HG03108 (cell line): ENCODE measurements around the gene C3orf22.

Experiments used
- ATAC-seq: cut with Tn5 transposase; IDR thresholded peaks from one replicate; pipeline ENCODE4 v1.9.1; 2021; ENCODE audit warnings: moderate library complexity; ENCODE audit not compliant: unreplicated experiment

The C3orf22 gene

GRCh38 chr3:126515066-126515706 lies 43.5 kb downstream of the C3orf22 start:
- no peak for ATAC-seq

GRCh38 chr3:126514161-126514560 lies 44.6 kb downstream of the C3orf22 start:
- ATAC-seq = no peak

- ATAC-seq = no peak
Observed at GRCh38 chr3:126512916-126513650, 45.6 kb downstream of the C3orf22 start.

GRCh38 chr3:126512026-126512425 lies 46.7 kb downstream of the C3orf22 start:
- ATAC-seq = no peak

- ATAC-seq = no peak
Observed at GRCh38 chr3:126511291-126511690, 47.4 kb downstream of the C3orf22 start.

- ATAC-seq = no peak
Observed at GRCh38 chr3:126510308-126510910, 48.3 kb downstream of the C3orf22 start.

GRCh38 chr3:126509597-126510307 lies 49.0 kb downstream of the C3orf22 start:
- no peak for ATAC-seq

GRCh38 chr3:126508564-126508964 lies 50.2 kb downstream of the C3orf22 start:
- ATAC-seq = no peak

- ATAC-seq = no peak
Observed at GRCh38 chr3:126507886-126508285, 50.8 kb downstream of the C3orf22 start.

GRCh38 chr3:126503701-126504100 lies 55.0 kb downstream of the C3orf22 start:
- ATAC-seq = no peak

- no peak for ATAC-seq
Observed at GRCh38 chr3:126502656-126503055, 56.1 kb downstream of the C3orf22 start.

- ATAC-seq = no peak
Observed at GRCh38 chr3:126501736-126502135, 57.0 kb downstream of the C3orf22 start.

- no peak for ATAC-seq
Observed at GRCh38 chr3:126501054-126501453, 57.7 kb downstream of the C3orf22 start.

GRCh38 chr3:126500016-126500415 lies 58.7 kb downstream of the C3orf22 start:
- no peak for ATAC-seq
